PFSK-1 (cell line): ENCODE measurements around the gene ESF1.

Experiments
- FOXP2 ChIP-seq: optimal IDR thresholded peaks from 2 replicates; pipeline ENCODE3; 2011; ENCODE audit warnings: borderline replicate concordance, control low read depth, inconsistent platforms; ENCODE audit not compliant: insufficient read depth; ENCODE audit errors: extremely low read length, extremely low read depth
- POLR2AphosphoS5 ChIP-seq: IDR thresholded peaks from 2 replicates; pipeline ENCODE4 v1.6.1; 2012; ENCODE audit warnings: low read depth, mild to moderate bottlenecking, control low read depth, low read length, moderate library complexity
- REST ChIP-seq, 2 experiments: IDR thresholded peaks; 2 replicates each; pipeline versions ENCODE4 v1.6.1 to v1.8.0; 2011 to 2012; ENCODE audit warnings: low read depth in 2 of 2, low read length in 2 of 2, control low read depth in 1 of 2, inconsistent platforms in 1 of 2, mild to moderate bottlenecking in 1 of 2, moderate library complexity in 1 of 2; ENCODE audit not compliant: insufficient read depth in 1 of 2
- SIN3A ChIP-seq: IDR thresholded peaks from 2 replicates; pipeline ENCODE4 v1.6.1; 2012; ENCODE audit warnings: mild to moderate bottlenecking, low read length, moderate library complexity, borderline replicate concordance; ENCODE audit not compliant: insufficient read depth
- TAF1 ChIP-seq: IDR thresholded peaks from 2 replicates; pipeline ENCODE4 v1.6.1; 2012; ENCODE audit warnings: low read length, control low read depth, borderline replicate concordance; ENCODE audit not compliant: insufficient read depth

The ESF1 gene

GRCh38 chr20:13736436-13737191 is 48.1 kb downstream of the ESF1 start:
- TF ChIP-seq FOXP2 (no peak), TAF1 (no peak), SIN3A (no peak), REST (IDR thresholded peaks at IDR 0.05; ENCODE audit: insufficient read depth in 1 of 2, low read depth in 2 of 2, low read length in 2 of 2) (no peak)

- TF ChIP-seq FOXP2, result no peak
- TF ChIP-seq REST (IDR thresholded peaks at IDR 0.05; ENCODE audit: insufficient read depth in 1 of 2, low read depth in 2 of 2, low read length in 2 of 2), result no peak
- no peak for TF ChIP-seq POLR2AphosphoS5
- no peak for TF ChIP-seq TAF1
- no peak for TF ChIP-seq SIN3A
Measured at GRCh38 chr20:13735826-13736225, 48.9 kb downstream of the ESF1 start.

DNA sequence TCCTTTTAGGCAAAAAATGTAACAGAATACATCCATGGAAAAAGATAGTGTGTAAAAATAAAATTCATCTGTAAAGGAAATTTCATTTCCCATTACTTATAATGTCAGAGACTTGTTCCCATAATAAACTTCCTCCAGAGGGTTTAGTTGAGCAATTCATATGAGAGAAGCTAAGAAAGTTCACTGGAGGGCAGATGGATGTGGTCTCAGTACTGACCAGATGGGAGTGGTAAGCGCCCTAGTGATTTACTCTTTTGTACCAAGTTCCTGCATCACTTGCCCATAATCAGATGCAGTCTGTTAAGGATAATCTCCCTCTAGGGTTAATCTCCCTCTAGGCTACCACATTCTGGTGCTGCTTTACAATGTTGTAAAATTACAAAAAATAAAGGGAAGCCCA is 61.7 kb downstream of the ESF1 start:
- no peak for TF ChIP-seq REST (IDR thresholded peaks at IDR 0.05; ENCODE audit: insufficient read depth in 1 of 2, low read depth in 2 of 2, low read length in 2 of 2)
- no peak for TF ChIP-seq POLR2AphosphoS5
- no peak for TF ChIP-seq SIN3A
- TF ChIP-seq TAF1, result no peak
- no peak for TF ChIP-seq FOXP2

GRCh38 chr20:13718171-13718570 is 66.5 kb downstream of the ESF1 start:
- TF ChIP-seq REST (IDR thresholded peaks at IDR 0.05; ENCODE audit: insufficient read depth in 1 of 2, low read depth in 2 of 2, low read length in 2 of 2) (no peak), TAF1 (no peak), FOXP2 (no peak), SIN3A (no peak), POLR2AphosphoS5 (no peak)
